H1 (cell line): ENCODE measurements around the gene CCDC88C. TPM values are rescaled to one million over a fixed set of nuclear protein-coding genes. Genes with fewer than 3 reads are reported as not detected.

Experiments used
- CTCF ChIA-PET: fragments of 300-600 bp; sonication (Branson Sonifier 250); formaldehyde crosslinking; loops from one replicate; lab custom pipeline; 2021; ENCODE audit not compliant: partially characterized antibody; lab: Charles Lee
- POLR2A ChIA-PET: fragments of 300-600 bp; sonication (Branson Sonifier 250); formaldehyde crosslinking; loops from one replicate; lab custom pipeline; 2021; ENCODE audit warnings: inconsistent platforms; ENCODE audit not compliant: partially characterized antibody; lab: Charles Lee
- DNase-seq, 2 experiments: peaks; one replicate each; pipeline versions ENCODE4 v3.0.0 to v3.0.0-alpha.2; 2010 to 2022; ENCODE audit warnings: low spot score in 2 of 2, low read depth in 1 of 2, mixed read lengths in 1 of 2
- FAIRE-seq: peaks from 2 replicates; lab custom pipeline; 2011; peaks lifted over from hg19 to GRCh38; lab: Jason Lieb, UNC
- H2AFZ ChIP-seq: 2 replicates; pipeline ENCODE4 v1.8.1; 2012; ENCODE audit warnings: low read length, inconsistent platforms
- H2AK5ac ChIP-seq: 2 replicates; pipeline ENCODE4 v1.6.1; 2013; ENCODE audit warnings: low read depth, low read length
- H2BK120ac ChIP-seq: replicated peaks from 2 replicates; pipeline ENCODE3; 2013; ENCODE audit warnings: low read depth, low read length, inconsistent platforms
- H2BK12ac ChIP-seq: 2 replicates; pipeline ENCODE4 v1.6.1; 2013; ENCODE audit warnings: low read depth, low read length
- H2BK15ac ChIP-seq: 2 replicates; pipeline ENCODE4 v1.6.1; 2013; ENCODE audit warnings: low read length
- H2BK20ac ChIP-seq: 2 replicates; pipeline ENCODE4 v1.6.1; 2013; ENCODE audit warnings: low read length
- H2BK5ac ChIP-seq: 2 replicates; pipeline ENCODE4 v1.6.1; 2013; ENCODE audit warnings: low read depth, low read length
- H3K14ac ChIP-seq: 2 replicates; pipeline ENCODE4 v1.6.1; 2013; ENCODE audit warnings: inconsistent platforms; ENCODE audit not compliant: insufficient read length
- H3K18ac ChIP-seq: 2 replicates; pipeline ENCODE4 v1.6.1; 2013; ENCODE audit warnings: low read length; ENCODE audit errors: extremely low read depth
- H3K23ac ChIP-seq: 2 replicates; pipeline ENCODE4 v1.6.1; 2013; ENCODE audit warnings: inconsistent platforms; ENCODE audit not compliant: insufficient read length
- H3K23me2 ChIP-seq: 2 replicates; pipeline ENCODE4 v1.6.1; 2013; ENCODE audit warnings: low read depth, low read length
- H3K27ac ChIP-seq: 2 replicates; pipeline ENCODE4 v1.6.1; 2011; ENCODE audit warnings: low read depth, low read length, inconsistent platforms
- H3K27me3 ChIP-seq, 4 experiments: replicated peaks in 1 of 4; 1 replicate in 1 of 4; 2 replicates in 3 of 4; pipeline versions ENCODE4 v1.6.1 to v1.8.1; 2011 to 2013; ENCODE audit warnings: low read length in 3 of 4, mild to moderate bottlenecking in 3 of 4, inconsistent platforms in 2 of 4, mixed read lengths in 2 of 4, moderate library complexity in 1 of 4; ENCODE audit not compliant: control insufficient read depth in 3 of 4, insufficient read depth in 3 of 4; ENCODE audit errors: extremely low read depth in 1 of 4
- H3K36me3 ChIP-seq, 4 experiments: 2 replicates each; pipeline versions ENCODE4 v1.6.1 to v1.8.1; 2011 to 2013; ENCODE audit warnings: mild to moderate bottlenecking in 4 of 4, low read length in 3 of 4, moderate library complexity in 2 of 4, control low read depth in 1 of 4, inconsistent platforms in 1 of 4; ENCODE audit not compliant: insufficient read depth in 4 of 4, control insufficient read depth in 2 of 4
- H3K4ac ChIP-seq: replicated peaks from 2 replicates; pipeline ENCODE3; 2013; ENCODE audit warnings: low read length, low read depth, mixed read lengths, inconsistent platforms; ENCODE audit not compliant: insufficient read length
- H3K4me1 ChIP-seq, 4 experiments: replicated peaks in 1 of 4; 1 replicate in 1 of 4; 2 replicates in 3 of 4; pipeline versions ENCODE4 v1.6.1 to v1.8.1; 2011 to 2013; ENCODE audit warnings: low read length in 3 of 4, inconsistent platforms in 2 of 4, mixed read lengths in 1 of 4; ENCODE audit not compliant: insufficient read depth in 4 of 4, control insufficient read depth in 3 of 4
- H3K4me2 ChIP-seq, 2 experiments: 2 replicates each; pipeline versions ENCODE4 v1.6.1 to v1.8.1; 2011 to 2013; ENCODE audit warnings: low read depth in 2 of 2, low read length in 2 of 2, control low read depth in 1 of 2, inconsistent platforms in 1 of 2, mild to moderate bottlenecking in 1 of 2; ENCODE audit not compliant: insufficient read depth in 1 of 2
- H3K4me3 ChIP-seq, 4 experiments: fragments of 200-600, 300-600 bp in 1 of 4; sonication (generic), shearing (Covaris generic), sonication (Bioruptor Twin) in 1 of 4; 2 replicates each; pipeline versions ENCODE4 v1.5.1 to v1.8.1; 2011 to 2016; ENCODE audit warnings: low read length in 4 of 4, low read depth in 3 of 4, control low read depth in 2 of 4, inconsistent platforms in 2 of 4, mild to moderate bottlenecking in 2 of 4, mixed read lengths in 1 of 4, moderate library complexity in 1 of 4; ENCODE audit not compliant: insufficient read depth in 2 of 4; ENCODE audit errors: extremely low read depth in 1 of 4
- H3K56ac ChIP-seq: replicated peaks from 2 replicates; pipeline ENCODE3; 2013; ENCODE audit warnings: low read depth, mild to moderate bottlenecking, mixed read lengths, low read length, inconsistent platforms; ENCODE audit not compliant: insufficient read length
- H3K79me1 ChIP-seq: 2 replicates; pipeline ENCODE4 v1.6.1; 2013; ENCODE audit warnings: low read depth, low read length, control low read depth
- H3K79me2 ChIP-seq, 2 experiments: 2 replicates each; pipeline versions ENCODE4 v1.6.1 to v1.8.1; 2012 to 2013; ENCODE audit warnings: low read length in 2 of 2, mild to moderate bottlenecking in 2 of 2, inconsistent platforms in 1 of 2; ENCODE audit not compliant: insufficient read depth in 2 of 2, control insufficient read depth in 1 of 2
- H3K9ac ChIP-seq, 4 experiments: replicated peaks in 1 of 4; 1 replicate in 1 of 4; 2 replicates in 3 of 4; pipeline versions ENCODE4 v1.6.1 to v1.8.1; 2011 to 2013; ENCODE audit warnings: low read depth in 3 of 4, low read length in 3 of 4, control low read depth in 2 of 4, mild to moderate bottlenecking in 2 of 4, moderate library complexity in 2 of 4, inconsistent platforms in 1 of 4; ENCODE audit errors: extremely low read depth in 1 of 4
- H3K9me3 ChIP-seq, 2 experiments: 2 replicates each; pipeline versions ENCODE4 v1.6.1 to v1.8.1; 2012 to 2013; ENCODE audit warnings: mild to moderate bottlenecking in 2 of 2, moderate library complexity in 2 of 2, control low read depth in 1 of 2, inconsistent platforms in 1 of 2, low read depth in 1 of 2, low read length in 1 of 2, mixed read lengths in 1 of 2; ENCODE audit not compliant: insufficient read depth in 2 of 2
- H4K20me1 ChIP-seq, 2 experiments: replicated peaks in 1 of 2; 2 replicates each; pipeline versions ENCODE3 to v1.8.1; 2011 to 2013; ENCODE audit warnings: inconsistent platforms in 2 of 2, low read length in 2 of 2, mild to moderate bottlenecking in 1 of 2; ENCODE audit not compliant: insufficient read depth in 2 of 2, control insufficient read depth in 1 of 2
- H4K5ac ChIP-seq: 2 replicates; pipeline ENCODE4 v1.6.1; 2013; ENCODE audit warnings: low read length, low read depth, mixed read lengths, inconsistent platforms; ENCODE audit not compliant: insufficient read length
- H4K8ac ChIP-seq: 2 replicates; pipeline ENCODE4 v1.8.0; 2013; ENCODE audit warnings: mild to moderate bottlenecking, moderate library complexity, low read length, inconsistent platforms; ENCODE audit not compliant: insufficient read depth; ENCODE audit errors: extremely low read depth
- H4K91ac ChIP-seq: replicated peaks from 2 replicates; pipeline ENCODE3; 2013; ENCODE audit warnings: low read length, mixed read lengths, inconsistent platforms; ENCODE audit not compliant: insufficient read length
- BACH1 ChIP-seq: IDR thresholded peaks from 2 replicates; pipeline ENCODE4 v1.6.1; 2012; ENCODE audit warnings: low read length, improper control_type of control experiment
- BCL11A ChIP-seq, 2 experiments: IDR thresholded peaks; one replicate each; pipeline ENCODE4 v1.6.1; 2011; ENCODE audit warnings: low read depth in 2 of 2, low read length in 2 of 2, mild to moderate bottlenecking in 2 of 2
- BRCA1 ChIP-seq: IDR thresholded peaks from 2 replicates; pipeline ENCODE4 v1.6.1; 2012; ENCODE audit warnings: low read depth, low read length, improper control_type of control experiment
- CHD1 ChIP-seq: IDR thresholded peaks from 2 replicates; pipeline ENCODE4 v1.6.1; 2012; ENCODE audit warnings: low read depth, low read length, improper control_type of control experiment
- E2F6 ChIP-seq: IDR thresholded peaks from 2 replicates; pipeline ENCODE4 v1.6.1; 2012; ENCODE audit warnings: inconsistent platforms
- EGR1 ChIP-seq: IDR thresholded peaks from 2 replicates; pipeline ENCODE4 v1.6.1; 2011; ENCODE audit warnings: low read depth, low read length, borderline replicate concordance
- GTF2F1 ChIP-seq: IDR thresholded peaks from 2 replicates; pipeline ENCODE4 v1.6.1; 2012; ENCODE audit warnings: low read depth, low read length, improper control_type of control experiment, borderline replicate concordance
- JUN ChIP-seq: IDR thresholded peaks from 2 replicates; pipeline ENCODE4 v1.6.1; 2011; ENCODE audit warnings: low read depth, mild to moderate bottlenecking, improper control_type of control experiment, low read length
- KDM5A ChIP-seq: fragments of 200-600 bp; IDR thresholded peaks from 2 replicates; pipeline ENCODE4 v1.7.1; 2012; ENCODE audit warnings: mild to moderate bottlenecking, low read length, inconsistent platforms, mixed read lengths
- MAX ChIP-seq: IDR thresholded peaks from 2 replicates; pipeline ENCODE4 v1.6.1; 2012; ENCODE audit warnings: inconsistent platforms
- TBP ChIP-seq: IDR thresholded peaks from 2 replicates; pipeline ENCODE4 v1.6.1; 2011; ENCODE audit warnings: low read depth, low read length, improper control_type of control experiment
- YY1 ChIP-seq: IDR thresholded peaks from 2 replicates; pipeline ENCODE4 v1.6.1; 2011; ENCODE audit warnings: low read depth, mild to moderate bottlenecking, low read length
- ZNF274 ChIP-seq: IDR thresholded peaks from 2 replicates; pipeline ENCODE4 v1.7.0; 2012; ENCODE audit warnings: low read length, borderline replicate concordance; ENCODE audit errors: extremely low read depth
- WGBS, 2 experiments: shearing (Covaris generic) in 1 of 2; methylation state at CpG; one replicate each; pipeline versions ENCODE4 v1.1.6 to v1.1.7; 2013 to 2015; ENCODE audit warnings: low lambda C conversion rate in 2 of 2, mixed read lengths in 2 of 2, inconsistent platforms in 1 of 2, low coverage in 1 of 2, missing lambda C conversion rate in 1 of 2; ENCODE audit not compliant: insufficient replicate concordance in 2 of 2, insufficient coverage in 1 of 2, insufficient read length in 1 of 2; ENCODE audit errors: extremely low coverage in 1 of 2, missing lambda C conversion rate in 1 of 2; 5-methylcytosine and 5-hydroxymethylcytosine counted together
- polyA plus RNA-seq, 7 experiments: library from polyadenylated mRNA; depleted of rRNA in 3 of 7; stranded (reverse) in 5 of 7; unstranded in 2 of 7; fragments of >200 nt in 5 of 7; fragments of 200-250 nt in 2 of 7; gene quantifications; 1 replicate in 5 of 7; 2 replicates in 1 of 7; 4 replicates in 1 of 7; pipeline versions ENCODE4 v1.2.1 to v1.2.3, GENCODE V29; 2011 to 2013; ENCODE audit warnings: missing spikeins in 2 of 7, mixed read lengths in 2 of 7
- total RNA-seq: library from RNA; stranded (reverse); fragmentation: NEBNext Ultra II Directional; extraction: Animal tissue kit (Norgen Biotek cat#: 25700); gene quantifications from 2 replicates; pipeline ENCODE4 v1.2.1, GENCODE V29; 2021

Gene CCDC88C
- total and polyA plus RNA-seq, 2 of the 8 experiments (the other 6 are each of a cell fraction or from before 2014, with no cell fraction given) = 10.3 to 57.7 TPM

GRCh38 chr14:91398707-91399106 lies 18.9 kb downstream of the CCDC88C start:
- peak in 1 of 2 experiments; percentile 46 for DNase-seq
- Histone ChIP-seq H3K56ac (no peak overlapping the region), H4K5ac (no peak overlapping the region), H3K27ac (no peak overlapping the region), H2BK15ac (no peak overlapping the region), H2BK12ac (no peak overlapping the region), H3K79me1 (peaks cover 28% of the 10 kb centered on the region), H3K9me3 (no peaks in the 10 kb centered on the region), H4K8ac (peak overlapping the region; percentile 71), H2AK5ac (peak overlapping the region; percentile 2; the same call in 1 of the 2 replicates), H3K36me3 (no peaks in the 10 kb centered on the region), H3K4ac (no peak overlapping the region), H3K18ac (peak overlapping the region; percentile 64; the same call in 1 of the 2 replicates), H3K4me3 (no peak overlapping the region), H3K14ac (no peak overlapping the region), H3K23me2 (peaks cover 2% of the 10 kb centered on the region; the same call in 1 of the 2 replicates), H4K91ac (peak overlapping the region; percentile 47), H3K4me2 (no peak overlapping the region), H3K27me3 (no peaks in the 10 kb centered on the region), H4K20me1 (peaks cover 4 to 7% of the 10 kb centered on the region in 2 experiments), H3K23ac (no peak overlapping the region), H2AFZ (no peak overlapping the region), H3K4me1 (peaks cover 28 to 59% (median 48%) of the 10 kb centered on the region in 4 experiments), H3K9ac (no peak overlapping the region), H2BK20ac (peak overlapping the region; percentile 68; the same call in 1 of the 2 replicates), H3K79me2 (peaks cover 24 to 94% of the 10 kb centered on the region in 2 experiments), H2BK5ac (peak overlapping the region; percentile 80), H2BK120ac (no peak overlapping the region)
- CTCF ChIA-PET = interaction anchor here (0.6 to 6.7 kb wide), 17 partner anchors 10 to 252 kb away, joined by 3 to 31 read pairs (median 5); no protein-coding TSS in a partner anchor
- POLR2A ChIA-PET = interaction anchor here (1.0 to 8.0 kb wide), 4 partner anchors 11 to 23 kb away, joined by 3 to 56 read pairs (median 6); partner anchors contain the start of gene CCDC88C
- FAIRE-seq = no peak
- WGBS, 2 experiments = 84% methylated on average over 5 of the region's 6 CpGs; no CpG with 5 or more reads in 1 of the 2 experiments
- no peak for TF ChIP-seq JUN
- no peak for TF ChIP-seq GTF2F1
- TF ChIP-seq E2F6 = no peak
- TF ChIP-seq BCL11A (IDR thresholded peaks at IDR 0.05; ENCODE audit: low read depth in 2 of 2, low read length in 2 of 2) = no peak
- TF ChIP-seq KDM5A = no peak
- TF ChIP-seq ZNF274 = no peak
- TF ChIP-seq CHD1 = no peak
- no peak for TF ChIP-seq YY1
- TF ChIP-seq EGR1 = no peak
- TF ChIP-seq MAX = no peak
- TF ChIP-seq BRCA1 = no peak
- TF ChIP-seq BACH1 = no peak
- TF ChIP-seq TBP = no peak
